ENCODE measurements around the gene PYCR2.

The PYCR2 gene

DNA sequence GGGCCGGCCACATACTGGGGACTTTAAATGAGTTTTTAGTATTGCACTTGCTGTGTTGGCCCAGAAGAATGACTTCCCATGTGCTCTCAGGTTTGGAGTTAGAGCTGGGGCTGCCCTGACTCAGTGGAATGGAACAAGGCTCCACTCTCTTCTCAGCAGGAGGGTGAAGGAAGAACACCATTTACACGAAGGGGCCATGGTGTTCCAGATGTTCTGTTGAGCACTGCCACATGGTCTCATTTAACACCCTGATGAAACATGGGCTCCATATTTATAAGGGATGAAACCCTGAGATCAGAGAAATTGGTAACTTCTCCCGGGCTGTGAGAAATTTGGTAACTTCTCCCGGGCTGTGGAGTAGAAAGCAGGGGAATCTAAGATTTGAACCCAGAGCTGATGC is 5.8 kb downstream of the PYCR2 start:
- no peak for ATAC-seq

DNA sequence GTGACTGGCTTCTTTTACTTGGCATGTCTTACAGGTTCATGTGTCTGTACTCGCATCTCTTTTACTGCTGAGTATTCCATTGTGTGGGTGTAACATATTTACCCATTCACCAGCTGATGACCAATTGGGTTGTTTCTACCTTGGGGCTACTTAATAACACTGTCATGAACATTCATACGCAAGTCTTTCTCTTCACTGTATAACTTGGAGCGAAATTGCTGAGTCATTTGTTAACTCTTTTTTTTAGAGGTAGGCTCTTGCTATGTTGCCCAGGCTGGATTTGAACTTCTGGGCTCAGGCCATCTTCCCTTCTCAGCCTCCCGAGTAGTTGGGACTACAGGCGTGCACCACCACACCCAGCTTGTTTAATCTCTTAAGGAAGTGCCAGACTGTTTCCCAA is 6.5 kb downstream of the PYCR2 start:
- ATAC-seq: no peak

DNA sequence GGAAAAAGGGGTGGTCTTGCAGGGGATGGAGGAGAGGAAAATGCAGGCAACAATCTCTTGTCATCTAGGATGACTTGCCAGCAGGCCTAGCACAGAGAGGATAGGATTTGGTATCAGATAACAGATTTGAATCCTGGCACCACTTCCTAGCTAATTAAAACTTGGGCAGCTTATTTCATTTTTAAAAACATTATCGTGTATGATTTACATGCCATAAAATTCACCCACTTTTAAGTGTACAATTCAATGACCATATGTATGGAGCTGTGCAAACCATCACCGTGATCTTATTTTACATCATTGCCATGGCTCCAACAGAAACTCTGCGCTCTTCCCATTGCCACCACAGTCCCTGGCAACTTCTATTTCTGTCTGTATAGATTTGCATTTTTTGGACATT is 6.9 kb downstream of the PYCR2 start:
- no peak for ATAC-seq

DNA sequence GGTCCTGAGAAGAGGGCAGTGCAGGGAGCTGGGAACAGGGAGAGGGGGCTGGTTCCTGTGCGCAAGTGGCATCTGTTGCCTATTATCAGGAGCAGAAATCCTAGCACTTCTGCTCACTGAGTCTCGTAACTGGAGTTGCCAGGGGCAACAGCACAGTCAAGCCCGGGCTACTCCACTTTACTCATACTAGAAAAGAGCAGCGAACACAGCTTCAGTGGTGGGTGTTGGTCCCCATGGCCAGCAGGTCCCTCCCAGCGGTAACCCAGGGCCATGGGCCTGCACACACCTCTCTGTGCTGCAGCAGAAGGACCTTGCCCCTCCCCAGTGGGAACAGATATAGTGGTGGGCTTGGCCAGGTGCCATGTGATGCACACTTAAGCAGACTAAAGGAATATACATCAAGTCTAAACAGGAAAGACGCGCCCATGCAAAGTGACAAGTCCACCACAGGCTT is 8.5 kb downstream of the PYCR2 start:
- no peak for ATAC-seq

DNA sequence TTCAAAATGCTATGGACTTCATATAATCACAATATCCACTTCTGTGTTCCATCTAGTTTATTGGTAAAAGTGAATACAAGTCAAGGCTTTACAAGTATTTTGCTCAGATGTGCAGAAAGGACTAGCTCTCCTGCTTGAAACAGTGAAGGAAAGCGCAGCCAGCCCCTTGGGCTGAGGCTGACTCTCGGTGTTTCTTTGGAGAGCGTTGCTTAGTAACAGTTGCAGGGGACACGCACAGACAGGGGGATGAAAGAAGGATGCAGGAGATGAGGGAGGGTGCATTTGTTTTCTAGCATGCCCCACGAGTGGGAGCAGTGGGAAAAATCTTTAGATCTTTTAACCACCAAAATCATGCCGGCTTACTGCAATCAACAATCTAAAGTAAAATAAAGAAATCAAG is 9.1 kb downstream of the PYCR2 start:
- no peak for ATAC-seq

DNA sequence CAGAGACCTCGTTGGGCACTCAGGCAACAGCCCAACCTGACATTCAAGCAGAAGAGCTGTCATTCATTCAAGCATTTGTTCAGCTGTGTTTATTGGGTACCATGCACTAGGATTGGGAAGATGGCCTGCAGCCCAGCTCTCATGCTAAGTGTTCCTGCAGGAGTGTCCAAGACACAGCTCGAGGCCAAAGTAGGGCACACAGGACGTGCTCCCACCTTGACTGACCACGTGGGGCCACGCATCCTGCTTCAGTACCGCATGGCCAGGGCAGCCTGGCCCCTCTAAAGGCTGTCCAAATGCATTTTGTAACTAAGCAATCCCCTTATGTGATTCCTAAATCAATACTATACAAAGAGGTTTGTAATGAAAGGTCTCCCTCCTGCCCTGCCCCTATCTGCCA is 9.7 kb downstream of the PYCR2 start:
- no peak for ATAC-seq

DNA sequence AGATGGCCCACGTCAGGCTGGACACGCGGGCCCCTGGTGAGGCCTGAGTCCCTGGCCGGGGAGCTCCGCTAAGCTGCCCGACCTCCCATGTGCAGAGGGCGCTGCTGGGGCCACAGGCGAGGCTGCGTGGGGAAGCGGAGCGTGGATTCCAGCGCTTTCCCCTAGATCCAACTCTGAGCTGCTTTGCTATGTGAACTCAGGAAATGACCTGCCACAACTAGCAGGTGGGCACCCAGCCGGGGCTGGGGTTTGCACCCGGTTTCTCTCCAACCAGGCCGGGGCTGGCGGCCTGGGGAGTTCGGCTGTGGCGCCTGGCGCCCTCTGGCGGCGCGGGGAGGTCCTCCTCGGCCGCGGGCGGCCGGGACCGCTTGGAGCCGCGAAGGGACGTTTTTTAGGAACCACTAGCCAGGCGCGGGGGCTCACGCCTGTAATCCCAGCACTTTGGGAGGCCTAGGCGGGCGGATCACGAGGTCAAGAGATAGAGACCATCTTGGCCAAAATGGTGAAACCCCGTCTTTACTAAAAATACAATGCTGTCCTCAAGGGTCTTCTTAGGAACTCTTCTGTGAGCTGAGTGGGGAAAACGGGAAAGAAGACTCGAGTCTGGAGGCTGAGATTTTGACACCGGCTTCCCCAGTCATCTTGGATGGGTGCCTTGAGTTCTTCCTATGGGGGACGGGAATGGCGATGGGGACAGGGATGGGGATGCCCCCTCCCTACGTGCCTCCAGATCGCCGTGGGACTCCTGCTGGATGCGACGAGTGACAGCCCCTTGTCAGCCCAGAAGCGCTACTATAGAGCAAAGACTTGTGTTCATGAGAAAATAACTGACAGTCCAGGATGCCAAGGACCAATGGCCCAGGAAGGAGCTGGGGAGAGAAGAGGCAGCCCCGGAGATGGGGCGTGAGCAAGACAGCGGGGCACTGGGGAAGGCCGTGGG is 12.6 kb downstream of the PYCR2 start:
- peak; percentile 85 to 88 for ATAC-seq

DNA sequence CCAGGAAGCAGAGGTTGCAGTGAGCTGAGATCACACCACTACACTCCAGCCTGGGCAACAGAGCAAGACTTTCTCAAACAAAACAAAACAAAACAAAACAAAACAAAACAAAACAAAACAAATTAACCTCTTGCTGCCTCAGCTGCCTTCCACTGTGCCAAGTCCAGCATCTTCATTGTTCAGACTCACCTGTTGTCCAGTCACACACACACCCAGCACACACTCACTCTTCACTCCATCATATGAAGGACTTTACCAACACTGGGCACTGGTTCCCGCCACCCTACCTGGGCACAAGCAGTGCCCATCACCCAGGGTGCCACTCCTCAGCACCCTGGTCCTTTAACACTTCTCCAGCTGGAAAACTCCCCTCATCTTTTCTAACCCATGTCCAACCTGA is 14.6 kb downstream of the PYCR2 start:
- no peak for ATAC-seq

DNA sequence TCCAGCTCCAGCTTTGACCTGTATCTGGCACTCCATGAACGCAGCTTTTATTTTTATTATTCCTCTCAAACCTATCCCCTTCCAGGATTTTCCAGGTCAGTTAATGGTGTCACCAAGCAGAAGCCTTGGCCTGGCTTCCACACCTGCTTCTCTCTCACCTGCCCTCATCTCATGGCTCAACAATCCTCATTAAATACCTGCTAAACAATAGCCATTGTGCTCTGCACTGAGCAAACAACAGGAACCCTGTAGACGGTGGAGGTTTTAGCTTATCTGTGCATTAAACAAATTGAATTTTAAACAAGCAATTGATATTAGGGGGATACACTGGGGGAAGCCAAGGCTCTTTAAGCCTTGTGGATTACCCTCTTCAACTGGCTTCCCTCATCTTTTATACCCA is 15.3 kb downstream of the PYCR2 start:
- ATAC-seq: no peak

DNA sequence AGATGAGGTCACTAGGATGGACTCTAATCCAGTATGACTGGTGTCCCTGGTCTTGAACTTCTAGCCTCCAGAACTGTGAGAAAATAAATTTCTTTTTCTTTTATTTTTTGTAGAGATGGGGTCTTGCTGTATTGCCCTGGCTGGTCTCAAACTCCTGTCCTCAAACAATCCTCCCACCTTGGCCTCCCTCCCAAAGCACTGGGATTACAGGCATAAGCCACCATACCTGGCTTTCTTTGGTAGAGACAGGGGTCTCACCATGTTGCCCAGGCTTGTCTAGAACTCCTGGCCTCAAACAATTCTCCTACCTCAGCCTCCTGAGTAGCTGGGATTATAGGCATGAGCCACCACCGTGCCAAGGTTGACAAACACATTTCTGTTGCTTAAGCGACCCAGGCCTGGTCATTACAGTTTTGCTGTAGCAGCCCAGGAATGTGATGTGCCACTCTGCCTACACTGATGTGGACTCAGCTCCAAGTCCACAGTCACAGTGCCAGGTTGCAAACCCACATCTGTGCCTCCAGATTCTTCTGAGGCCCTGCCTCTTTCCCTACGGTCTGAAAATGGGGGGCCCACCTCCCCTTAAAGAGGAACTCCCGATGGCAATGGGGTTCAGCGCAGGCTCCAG is 15.9 kb downstream of the PYCR2 start:
- ATAC-seq: no peak

DNA sequence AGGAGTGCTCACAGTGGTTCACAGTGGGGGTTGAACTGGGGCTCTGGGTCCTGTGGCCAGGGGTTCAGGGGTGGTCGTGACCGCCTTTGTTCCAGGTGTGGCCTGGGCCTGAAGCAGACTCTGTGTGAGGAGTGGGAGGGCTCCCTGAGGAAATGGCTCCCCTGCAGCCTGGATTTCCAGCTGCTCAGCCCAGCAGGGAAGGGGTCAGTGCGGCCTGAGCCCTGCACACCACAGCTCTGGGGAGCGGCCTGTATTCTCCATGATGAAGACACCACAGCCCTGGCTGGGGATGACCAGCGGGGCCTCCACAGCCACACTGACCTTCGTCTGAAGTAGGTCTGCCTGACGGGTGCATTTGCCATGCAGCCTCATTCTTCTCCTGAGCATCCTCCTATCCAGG is 16.7 kb downstream of the PYCR2 start:
- no peak for ATAC-seq

DNA sequence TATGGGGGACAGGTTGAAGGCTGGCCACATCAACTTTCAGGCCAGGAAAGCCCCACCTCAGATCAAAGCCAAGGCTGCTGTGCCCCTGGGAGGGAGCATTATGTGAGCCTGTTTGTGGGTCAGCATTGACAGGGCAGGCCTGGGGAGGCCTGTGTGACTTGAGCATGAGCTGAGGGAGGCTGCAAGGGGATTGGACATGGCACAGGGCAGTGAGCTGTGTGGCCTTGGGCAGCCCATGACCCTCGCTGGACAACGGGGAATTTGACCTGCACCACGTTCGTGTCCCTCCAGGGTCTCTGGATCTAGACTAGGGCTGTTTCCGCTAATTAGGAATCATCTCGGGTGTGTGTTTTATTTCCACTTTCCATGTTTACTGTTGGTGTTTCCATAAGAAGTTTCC is 17.6 kb downstream of the PYCR2 start:
- no peak for ATAC-seq

DNA sequence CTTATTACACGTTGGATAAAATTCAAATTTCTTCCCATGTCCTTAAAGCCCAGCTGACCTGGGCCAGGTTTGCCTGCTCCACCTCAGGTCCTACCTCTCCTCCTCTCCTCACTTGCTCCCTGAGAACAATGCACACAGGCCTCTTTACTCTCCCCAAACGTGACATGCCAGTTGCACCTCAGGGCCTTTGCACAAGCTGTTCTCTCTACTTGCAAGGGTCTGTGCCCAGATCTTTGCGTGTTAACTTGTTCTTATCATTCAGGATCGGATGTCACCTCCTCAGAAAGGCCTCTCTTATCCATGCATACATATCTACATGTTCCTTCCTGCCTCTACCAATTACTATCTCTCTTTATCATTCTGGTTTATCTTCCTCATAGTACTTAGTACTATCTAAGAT is 20.4 kb downstream of the PYCR2 start:
- ATAC-seq: no peak

DNA sequence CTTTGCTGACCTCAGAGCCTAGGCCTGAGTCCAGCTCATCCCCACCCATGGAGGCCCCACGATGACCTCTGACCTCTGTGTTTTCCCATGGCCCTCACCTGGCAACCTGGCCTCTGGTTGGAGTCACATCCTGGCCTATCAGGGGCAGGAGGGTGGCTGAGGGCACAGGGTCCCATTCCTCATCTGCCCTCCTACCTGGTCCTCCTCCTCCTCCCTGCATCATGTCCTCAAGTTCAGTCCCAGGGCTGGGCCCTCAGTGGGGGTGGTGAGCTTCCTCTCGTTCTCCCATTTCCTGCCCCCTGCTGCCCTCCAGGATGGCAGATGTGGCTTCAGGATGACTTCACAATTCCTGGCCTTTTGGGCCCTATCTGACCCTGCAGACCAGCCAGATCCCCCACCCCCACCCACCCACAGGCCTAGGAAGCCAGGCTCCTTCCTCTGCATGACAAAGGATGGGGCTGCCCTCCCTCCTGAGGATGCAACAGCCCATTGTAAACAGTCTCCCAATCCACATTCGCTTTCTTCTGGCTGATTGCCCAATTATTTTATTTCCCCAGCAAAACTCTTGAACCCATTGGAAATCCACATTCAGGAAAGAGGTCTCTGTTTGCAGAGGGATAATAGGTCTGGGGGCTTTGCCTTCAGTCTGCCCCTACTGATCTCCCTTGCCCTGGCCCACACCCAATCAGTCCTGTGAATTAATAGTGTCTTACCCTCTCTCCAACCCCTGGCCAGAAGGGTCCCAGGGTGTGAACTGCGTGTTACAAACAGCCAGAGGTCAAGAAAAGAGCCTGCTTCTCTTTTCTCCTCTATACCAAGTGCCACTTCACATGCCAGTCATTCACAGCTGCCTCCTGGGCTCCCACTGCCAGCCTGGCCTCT is 24.8 kb downstream of the PYCR2 start:
- ATAC-seq: no peak

DNA sequence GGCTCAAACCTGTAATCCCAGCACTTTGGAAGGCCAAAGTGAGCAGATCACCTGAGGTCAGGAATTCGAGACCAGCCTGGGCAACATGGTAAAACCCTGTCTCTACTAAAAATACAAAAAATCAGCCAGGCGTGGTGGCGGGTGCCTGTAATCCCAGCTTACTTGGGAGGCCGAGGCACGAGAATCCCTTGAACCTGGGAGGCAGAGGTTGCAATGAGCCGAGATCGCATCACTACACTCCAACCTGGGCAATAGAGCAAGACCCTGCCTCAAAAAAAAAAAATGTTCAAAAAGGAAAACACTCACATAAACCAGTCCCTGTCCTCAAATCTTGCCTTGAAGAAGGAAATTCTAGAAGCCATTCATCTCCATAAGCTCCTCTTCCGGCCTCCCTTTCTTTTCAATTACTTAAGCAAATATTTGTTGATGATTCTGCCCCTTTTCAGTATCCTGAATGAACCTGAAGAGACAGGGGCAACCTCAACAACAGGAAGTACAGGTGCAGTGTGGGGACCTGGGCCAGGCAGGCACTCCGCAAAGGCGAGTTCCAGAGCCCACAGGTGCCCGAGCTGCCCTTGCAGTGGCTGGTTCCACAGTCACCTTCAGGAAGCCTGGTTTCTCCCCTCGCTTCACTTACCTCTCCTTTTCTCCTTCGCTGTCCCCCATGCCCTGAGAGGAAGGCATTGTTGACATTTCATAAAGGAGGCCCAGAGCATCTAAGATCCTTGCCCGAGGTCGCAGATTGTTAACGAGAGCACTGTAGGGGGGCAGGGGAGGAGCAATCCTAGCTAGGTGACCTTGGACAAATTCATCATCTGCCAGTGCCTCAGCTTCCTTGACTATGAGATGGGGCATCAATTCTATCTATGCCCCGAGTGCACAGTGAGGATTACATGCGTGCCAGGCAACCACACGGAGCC is 26.2 kb downstream of the PYCR2 start:
- no peak for ATAC-seq

DNA sequence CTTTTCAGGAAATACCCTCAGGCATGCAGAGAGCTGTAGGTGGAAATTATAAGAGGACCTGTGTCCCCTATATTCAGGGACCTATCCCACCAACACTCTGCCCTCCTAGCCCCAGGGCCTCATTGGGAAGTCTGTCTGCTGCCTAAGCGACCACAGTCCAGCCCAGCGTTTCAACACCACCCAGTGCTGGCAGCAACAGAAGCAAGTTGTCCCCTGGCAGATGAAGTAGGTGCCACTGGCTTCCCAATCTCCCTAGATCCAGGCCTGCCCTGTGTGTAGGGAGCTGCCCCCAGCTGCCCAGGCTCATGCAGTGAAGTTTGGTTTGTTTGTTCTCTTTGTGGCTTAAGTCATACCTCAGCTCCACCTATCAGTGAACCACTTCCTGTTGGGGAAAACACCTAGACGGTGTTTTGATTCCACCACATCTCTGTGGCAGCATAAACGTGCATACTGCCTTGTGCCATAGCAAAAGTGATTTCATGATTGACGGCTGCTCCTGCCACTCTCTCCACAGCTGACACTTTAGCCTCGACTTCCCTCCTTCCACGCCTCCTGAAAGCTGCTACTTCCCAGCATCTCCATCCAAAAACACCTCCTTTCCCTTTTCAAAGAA is 27.0 kb downstream of the PYCR2 start:
- ATAC-seq: peak; percentile 100

DNA sequence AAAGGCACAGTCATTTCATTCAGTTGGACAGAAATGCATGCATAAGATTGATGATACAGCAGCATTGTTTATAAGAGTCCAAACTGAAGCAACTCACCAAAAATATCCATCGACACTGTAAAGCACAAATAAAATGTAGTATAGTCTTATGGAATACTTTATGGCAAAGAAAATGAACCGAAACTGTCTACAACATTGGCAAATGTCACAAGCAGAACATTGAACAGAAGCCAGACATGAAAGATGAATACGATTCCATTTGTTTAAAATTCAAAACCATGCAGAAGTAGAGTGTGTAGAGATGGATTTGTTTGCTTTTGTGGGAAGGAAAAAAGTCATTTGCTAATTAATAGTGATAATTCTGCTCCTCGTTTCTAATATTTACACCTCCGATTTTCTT is 27.6 kb downstream of the PYCR2 start:
- no peak for ATAC-seq

DNA sequence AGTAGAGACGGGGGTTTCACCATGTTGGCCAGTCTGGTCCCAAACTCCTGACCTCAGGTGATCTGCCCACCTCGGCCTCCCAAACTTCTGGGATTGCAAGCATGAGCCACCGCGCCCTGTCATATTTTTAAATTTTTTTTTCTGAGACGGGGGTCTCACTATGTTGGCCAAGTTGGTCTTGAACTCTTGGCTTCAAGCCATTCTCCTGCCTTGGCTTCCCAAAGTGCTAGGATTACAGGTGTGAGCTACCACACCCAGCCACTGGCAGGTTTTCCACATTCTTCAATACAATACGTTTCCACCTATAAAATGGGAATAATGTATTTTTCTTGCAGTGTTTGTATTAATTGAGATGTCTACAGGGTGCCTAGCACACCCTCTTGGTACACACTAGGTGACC is 31.7 kb downstream of the PYCR2 start:
- ATAC-seq: no peak

DNA sequence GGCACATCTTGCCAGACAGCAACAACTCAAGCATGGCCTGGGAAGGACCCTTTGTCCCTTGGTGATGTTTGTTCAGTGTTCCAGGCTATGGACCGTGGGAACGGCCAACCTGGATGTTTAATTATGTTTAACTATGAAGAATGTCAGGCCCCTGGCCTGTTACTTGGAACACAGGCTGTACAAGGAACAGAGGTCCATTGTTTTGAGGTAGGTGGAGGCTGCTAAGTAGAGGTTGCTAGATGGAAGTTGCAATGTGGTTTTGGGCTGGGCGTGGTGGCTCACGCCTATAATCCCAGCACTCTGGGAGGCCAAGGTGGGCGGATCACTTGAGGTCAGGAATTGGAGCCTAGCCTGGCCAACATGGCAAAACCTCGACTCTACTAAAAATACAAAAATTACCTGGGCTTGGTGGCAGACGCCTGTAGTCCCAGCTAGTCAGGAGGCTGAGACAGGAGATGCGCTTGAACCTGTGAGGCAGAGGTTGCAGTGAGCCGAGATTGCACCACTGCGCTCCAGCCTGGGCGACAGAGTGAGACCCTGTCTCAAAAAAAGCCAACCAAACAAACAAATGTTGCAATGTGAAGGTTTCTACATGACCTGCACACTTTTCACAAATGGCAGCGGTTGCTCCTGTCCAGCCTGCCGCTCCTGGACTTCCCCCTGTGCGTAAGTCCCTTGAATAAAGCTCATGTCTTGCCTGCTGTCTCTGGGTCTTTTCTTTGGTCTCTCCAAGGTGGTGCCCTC is 32.6 kb downstream of the PYCR2 start:
- no peak for ATAC-seq

DNA sequence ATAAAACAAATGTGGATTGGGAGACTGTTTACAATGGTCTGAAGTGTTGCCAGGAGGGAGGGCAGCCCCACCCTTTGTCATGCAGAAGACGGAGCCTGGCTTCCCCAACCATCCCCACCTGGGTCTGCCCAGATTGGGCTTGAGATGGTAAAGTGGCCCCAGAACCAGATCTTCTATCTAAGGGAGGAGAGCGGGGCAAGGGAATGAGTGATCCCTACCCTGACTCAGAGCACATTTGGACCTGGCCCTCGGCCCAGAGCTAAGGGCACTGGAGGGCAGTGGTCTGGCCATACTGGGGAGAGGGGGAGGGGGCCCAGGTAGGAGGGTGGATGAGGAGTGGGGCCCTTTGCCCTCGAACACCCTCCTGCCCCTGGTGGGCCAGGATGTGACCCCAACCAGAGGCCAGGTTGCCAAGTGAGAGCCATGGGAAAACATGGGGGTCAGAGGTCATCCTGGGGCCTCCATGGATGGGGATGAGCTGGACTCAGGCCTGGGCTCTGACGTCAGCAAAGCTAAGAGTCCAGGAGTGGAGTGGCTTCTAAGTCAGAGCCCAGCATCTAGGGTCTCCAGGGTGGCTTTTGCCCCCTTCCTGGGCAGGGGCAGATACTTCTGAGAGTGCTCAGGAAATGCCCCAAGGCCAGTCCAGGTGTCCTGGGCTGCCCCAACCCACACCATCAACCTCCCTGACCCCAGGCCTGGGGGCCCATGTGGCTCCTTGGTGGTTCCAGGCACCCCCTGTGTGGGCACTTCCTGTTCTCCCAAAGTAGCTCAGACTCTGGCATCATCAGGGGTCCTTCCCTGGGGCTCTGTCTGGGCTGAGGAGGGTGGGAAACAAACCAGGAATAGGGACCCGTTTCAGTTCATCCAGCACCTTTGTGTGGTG is 33.5 kb downstream of the PYCR2 start:
- no peak for ATAC-seq
